ENCODE measurements around the gene A3GALT2.

- TF ChIP-seq, protein P1, sequence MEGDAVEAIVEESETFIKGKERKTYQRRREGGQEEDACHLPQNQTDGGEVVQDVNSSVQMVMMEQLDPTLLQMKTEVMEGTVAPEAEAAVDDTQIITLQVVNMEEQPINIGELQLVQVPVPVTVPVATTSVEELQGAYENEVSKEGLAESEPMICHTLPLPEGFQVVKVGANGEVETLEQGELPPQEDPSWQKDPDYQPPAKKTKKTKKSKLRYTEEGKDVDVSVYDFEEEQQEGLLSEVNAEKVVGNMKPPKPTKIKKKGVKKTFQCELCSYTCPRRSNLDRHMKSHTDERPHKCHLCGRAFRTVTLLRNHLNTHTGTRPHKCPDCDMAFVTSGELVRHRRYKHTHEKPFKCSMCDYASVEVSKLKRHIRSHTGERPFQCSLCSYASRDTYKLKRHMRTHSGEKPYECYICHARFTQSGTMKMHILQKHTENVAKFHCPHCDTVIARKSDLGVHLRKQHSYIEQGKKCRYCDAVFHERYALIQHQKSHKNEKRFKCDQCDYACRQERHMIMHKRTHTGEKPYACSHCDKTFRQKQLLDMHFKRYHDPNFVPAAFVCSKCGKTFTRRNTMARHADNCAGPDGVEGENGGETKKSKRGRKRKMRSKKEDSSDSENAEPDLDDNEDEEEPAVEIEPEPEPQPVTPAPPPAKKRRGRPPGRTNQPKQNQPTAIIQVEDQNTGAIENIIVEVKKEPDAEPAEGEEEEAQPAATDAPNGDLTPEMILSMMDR (IDR thresholded peaks at IDR 0.05; ENCODE audit: low read depth, low read length, poor library complexity, severe bottlenecking): no peak
- TF ChIP-seq EZH2phosphoT487 (IDR thresholded peaks at IDR 0.05; ENCODE audit: borderline replicate concordance, low read length): no peak
Observed at GRCh38 chr1:33275195-33275594, 45.7 kb downstream of the A3GALT2 start.
